22Rv1 (cell line): ENCODE measurements around the gene ANTKMT.
"Not testable (repeated sequence)": the region's sequence is repeated elsewhere in the genome, so short reads cannot be mapped to it uniquely, and the experiment has no call there.

Source experiments
- H3K27ac ChIP-seq: fragments of 450-650 bp; 2 replicates; pipeline ENCODE4 v1.5.1; 2017
- CTCF ChIP-seq: fragments of 450-650 bp; IDR thresholded peaks from 2 replicates; pipeline ENCODE4 v1.5.1; 2017; ENCODE audit warnings: mild to moderate bottlenecking
- ZFX ChIP-seq: fragments of 450-650 bp; IDR thresholded peaks from 2 replicates; pipeline ENCODE4 v1.6.1; 2017; ENCODE audit warnings: antibody characterized with exemption, borderline replicate concordance

The ANTKMT gene

GRCh38 chr16:740459-740763 lies 19.5 kb downstream of the ANTKMT start:
- H3K27ac ChIP-seq, result peak overlapping the region; percentile 96
- TF ChIP-seq CTCF (no peak), ZFX (no peak)

GRCh38 chr16:740764-741505 lies 20.0 kb downstream of the ANTKMT start, which contains the start of gene CIAO3:
Gene CIAO3, minus strand, starts transcription at chr16:740997. Its CDS starts 12 bp downstream, at chr16:740985.
- TF ChIP-seq ZFX (no peak), CTCF (peak; percentile 96)
- peak within 1 kb of the TSS; percentile 96 for H3K27ac ChIP-seq

GRCh38 chr16:741986-742629 lies 21.2 kb downstream of the ANTKMT start:
- TF ChIP-seq ZFX (no peak), CTCF (no peak)

GRCh38 chr16:742894-743293 lies 21.9 kb downstream of the ANTKMT start:
- H3K27ac ChIP-seq, result not testable (repeated sequence)

More at GRCh38 chr16:741986-742629, 21.2 kb downstream of the ANTKMT start:
- peak overlapping the region; percentile 96 for H3K27ac ChIP-seq

GRCh38 chr16:743794-744500 lies 23.0 kb downstream of the ANTKMT start:
- TF ChIP-seq ZFX, result no peak
- peak; percentile 13; the same call in 1 of the 2 replicates for TF ChIP-seq CTCF
- H3K27ac ChIP-seq, result no peak overlapping the region

GRCh38 chr16:745739-746138 lies 24.8 kb downstream of the ANTKMT start:
- TF ChIP-seq CTCF (peak; percentile 72), ZFX (no peak)
- no peak overlapping the region for H3K27ac ChIP-seq

- TF ChIP-seq ZFX (no peak), CTCF (no peak)
- no peak overlapping the region for H3K27ac ChIP-seq
Measured at GRCh38 chr16:746637-747036, 25.7 kb downstream of the ANTKMT start.
